CD1c-positive myeloid dendritic cell (primary cell): ENCODE results near the gene TAAR1.
"Not testable (repeated sequence)": the region's sequence is repeated elsewhere in the genome, so short reads cannot be mapped to it uniquely, and the experiment has no call there.

Source experiments
- DNase-seq: peaks from one replicate; pipeline ENCODE4 v3.0.0-alpha.2; 2016; ENCODE audit errors: extremely low spot score

Gene TAAR1

GRCh38 chr6:132659082-132659481, at the start of gene TAAR1:
TSS of gene TAAR1 (minus strand) at chr6:132659182. CDS start at chr6:132646003, 13,179 bp downstream.
- no peak for DNase-seq

GRCh38 chr6:132708771-132709170, 49.8 kb upstream of the TAAR1 start:
- no peak for DNase-seq

GRCh38 chr6:132708002-132708401, 49.0 kb upstream of the TAAR1 start:
- no peak for DNase-seq

- DNase-seq = not testable (repeated sequence)
Observed at GRCh38 chr6:132706756-132707155, 47.8 kb upstream of the TAAR1 start.

- no peak for DNase-seq
Observed at GRCh38 chr6:132703936-132704335, 45.0 kb upstream of the TAAR1 start.

GRCh38 chr6:132698608-132699007, 39.6 kb upstream of the TAAR1 start:
- DNase-seq = no peak

GRCh38 chr6:132695773-132696172, 36.8 kb upstream of the TAAR1 start:
- DNase-seq = no peak

- no peak for DNase-seq
Observed at GRCh38 chr6:132693478-132693877, 34.5 kb upstream of the TAAR1 start.

GRCh38 chr6:132690678-132691077, 31.7 kb upstream of the TAAR1 start:
- no peak for DNase-seq

- peak; percentile 53 for DNase-seq
Observed at GRCh38 chr6:132687306-132687705, 28.3 kb upstream of the TAAR1 start.

- DNase-seq = no peak
Observed at GRCh38 chr6:132686531-132686930, 27.5 kb upstream of the TAAR1 start.

- peak; percentile 13 for DNase-seq
Observed at GRCh38 chr6:132685009-132685408, 26.0 kb upstream of the TAAR1 start.

GRCh38 chr6:132684272-132684671, 25.3 kb upstream of the TAAR1 start:
- DNase-seq = no peak

GRCh38 chr6:132683543-132683942, 24.6 kb upstream of the TAAR1 start:
- DNase-seq = peak; percentile 20

- DNase-seq = not testable (repeated sequence)
Observed at GRCh38 chr6:132679094-132679493, 20.1 kb upstream of the TAAR1 start.

GRCh38 chr6:132675749-132676148, 16.8 kb upstream of the TAAR1 start:
- DNase-seq = peak; percentile 10

GRCh38 chr6:132675002-132675401, 16.0 kb upstream of the TAAR1 start:
- no peak for DNase-seq

GRCh38 chr6:132673376-132674094, 14.6 kb upstream of the TAAR1 start:
- DNase-seq = no peak

- DNase-seq = no peak
Observed at GRCh38 chr6:132671295-132671694, 12.3 kb upstream of the TAAR1 start.

- DNase-seq = peak; percentile 69
Observed at GRCh38 chr6:132669690-132670291, 10.8 kb upstream of the TAAR1 start.

GRCh38 chr6:132666118-132666517, 7.1 kb upstream of the TAAR1 start:
- DNase-seq = no peak

- DNase-seq = no peak
Observed at GRCh38 chr6:132664309-132665034, 5.5 kb upstream of the TAAR1 start.

GRCh38 chr6:132663661-132664060, 4.7 kb upstream of the TAAR1 start:
- DNase-seq = no peak
